ENCODE results near the gene PHC2. TPM values are rescaled to one million over a fixed set of nuclear protein-coding genes. Genes with fewer than 3 reads are reported as not detected.

Gene PHC2
- total and polyA plus RNA-seq, 2 of the 13 experiments (the other 11 are each of a cell fraction or from before 2014, with no cell fraction given): 52.5 to 84.9 TPM

DNA sequence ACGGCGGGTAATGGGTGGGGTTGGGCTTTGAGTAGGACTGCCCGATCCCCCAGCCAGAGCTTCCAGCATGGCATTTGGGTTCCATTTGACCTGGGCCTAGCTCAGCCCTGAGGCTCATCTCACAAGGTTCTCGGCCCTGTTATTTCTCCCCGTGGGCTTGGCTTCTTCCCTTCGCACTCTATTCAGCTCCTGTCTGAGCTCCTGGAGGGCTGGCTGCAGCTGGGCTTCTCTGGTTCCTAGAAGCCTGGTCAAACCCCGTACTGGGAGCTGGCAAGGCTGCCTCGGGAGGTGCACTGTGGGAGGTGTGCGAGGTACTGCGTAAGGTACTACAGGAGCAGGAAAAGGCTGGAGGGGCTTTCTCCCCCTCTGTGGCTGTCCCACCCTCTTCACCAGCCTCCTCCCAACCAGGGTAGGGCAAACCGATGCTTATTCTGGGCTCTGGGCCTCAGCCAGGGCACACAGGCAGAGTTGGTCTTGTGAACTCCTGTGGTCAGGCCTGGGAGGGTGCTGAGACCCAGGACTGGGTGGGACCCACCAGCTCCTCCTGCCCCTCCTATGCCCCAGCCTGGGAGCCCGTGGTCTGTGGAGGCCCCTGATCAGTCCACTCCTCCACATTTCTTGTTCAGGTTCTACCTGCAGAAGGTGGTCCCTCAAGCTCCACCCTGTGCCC lies 110.8 kb downstream of the PHC2 start:
- WGBS (ENCODE audit: low lambda C conversion rate): 53% methylated on average over 9 of the region's 12 CpGs
- no peak for DNase-seq (ENCODE audit: low spot score)
- intact Hi-C loops (cut with micrococcal nuclease; ENCODE audit: unreplicated experiment) (no loop called here), in situ Hi-C loops (cut with HindIII; ENCODE audit: extremely low pct_ligation_motif_present, low pct_unique_long_range_greater_than_20kb) (no loop called here)
- Histone ChIP-seq H2AFZ (ENCODE audit: low read length) (no peak overlapping the region), H3K9ac (ENCODE audit: insufficient read depth, low read depth, low read length) (no peak overlapping the region), H3K9me3 (ENCODE audit: low read length) (no peaks in the 10 kb centered on the region), H3K36me3 (replicated peaks in 1 of 2; ENCODE audit: control insufficient read depth in 1 of 2, insufficient read depth in 2 of 2, low read length in 2 of 2) (peaks cover 16 to 23% of the 10 kb centered on the region in 2 experiments), H3K79me2 (ENCODE audit: insufficient read depth, low read length) (no peaks in the 10 kb centered on the region), H3K27me3 (ENCODE audit: control insufficient read depth in 1 of 2, insufficient read depth in 2 of 2, low read length in 2 of 2) (peaks cover 6 to 33% of the 10 kb centered on the region in 2 experiments; a peak in 4 of 5 replicates), H3K4me3 (replicated peaks in 1 of 3; ENCODE audit: insufficient read depth in 1 of 3, low read depth in 2 of 3, low read length in 3 of 3) (no peak overlapping the region), H3K27ac (ENCODE audit: extremely low read length, insufficient read depth, low read length) (no peak overlapping the region), H4K20me1 (ENCODE audit: insufficient read depth, low read length) (peaks cover 15% of the 10 kb centered on the region; the same call in 1 of the 2 replicates), H3K4me2 (ENCODE audit: low read depth, low read length) (no peak overlapping the region), H3K4me1 (ENCODE audit: insufficient read depth, low read length) (no peaks in the 10 kb centered on the region)
- ChIA-PET CTCF (ENCODE audit: low intra/inter-chr PET ratio, low total read pairs) (no interaction called here), POLR2A (interaction anchor here (1.2 to 1.5 kb wide), 2 partner anchors 18 to 63 kb away, joined by 3 read pairs; no protein-coding TSS in a partner anchor)
- BruUV-seq (replicated peaks): no TSS peak
- no peak for FAIRE-seq
- peak; percentile 44 for ATAC-seq
- no peak for TF ChIP-seq SP1 (IDR thresholded peaks at IDR 0.05)
- TF ChIP-seq SP1 (CRISPR knock-in tag; IDR thresholded peaks at IDR 0.05): no peak
- TF ChIP-seq, protein P1, sequence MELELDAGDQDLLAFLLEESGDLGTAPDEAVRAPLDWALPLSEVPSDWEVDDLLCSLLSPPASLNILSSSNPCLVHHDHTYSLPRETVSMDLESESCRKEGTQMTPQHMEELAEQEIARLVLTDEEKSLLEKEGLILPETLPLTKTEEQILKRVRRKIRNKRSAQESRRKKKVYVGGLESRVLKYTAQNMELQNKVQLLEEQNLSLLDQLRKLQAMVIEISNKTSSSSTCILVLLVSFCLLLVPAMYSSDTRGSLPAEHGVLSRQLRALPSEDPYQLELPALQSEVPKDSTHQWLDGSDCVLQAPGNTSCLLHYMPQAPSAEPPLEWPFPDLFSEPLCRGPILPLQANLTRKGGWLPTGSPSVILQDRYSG (CRISPR knock-in tag; IDR thresholded peaks at IDR 0.05): no peak

- WGBS (ENCODE audit: low lambda C conversion rate): 43% methylated on average over 7 of the region's 9 CpGs
- Histone ChIP-seq H3K27me3 (ENCODE audit: control insufficient read depth in 1 of 2, insufficient read depth in 2 of 2, low read length in 2 of 2) (peaks cover 6 to 33% of the 10 kb centered on the region in 2 experiments; a peak in 4 of 5 replicates), H3K4me1 (ENCODE audit: insufficient read depth, low read length) (peaks cover 5% of the 10 kb centered on the region), H3K9ac (ENCODE audit: insufficient read depth, low read depth, low read length) (no peak overlapping the region), H3K79me2 (ENCODE audit: insufficient read depth, low read length) (no peaks in the 10 kb centered on the region), H2AFZ (ENCODE audit: low read length) (no peak overlapping the region), H3K36me3 (replicated peaks in 1 of 2; ENCODE audit: control insufficient read depth in 1 of 2, insufficient read depth in 2 of 2, low read length in 2 of 2) (peaks cover 12 to 16% of the 10 kb centered on the region in 2 experiments; a peak in 4 of 5 replicates), H3K9me3 (ENCODE audit: low read length) (no peaks in the 10 kb centered on the region), H3K27ac (ENCODE audit: extremely low read length, insufficient read depth, low read length) (no peak overlapping the region), H4K20me1 (ENCODE audit: insufficient read depth, low read length) (peaks cover 15% of the 10 kb centered on the region; the same call in 1 of the 2 replicates), H3K4me3 (replicated peaks in 1 of 3; ENCODE audit: insufficient read depth in 1 of 3, low read depth in 2 of 3, low read length in 3 of 3) (no peak overlapping the region), H3K4me2 (ENCODE audit: low read depth, low read length) (no peak overlapping the region)
- no peak for DNase-seq (ENCODE audit: low spot score)
- BruUV-seq (replicated peaks): no TSS peak
- ChIA-PET CTCF (ENCODE audit: low intra/inter-chr PET ratio, low total read pairs) (no interaction called here), POLR2A (no interaction called here)
- ATAC-seq: peak; percentile 20; the same call in 2 of the 3 replicates
- intact Hi-C loops (cut with micrococcal nuclease; ENCODE audit: unreplicated experiment): no loop called here
- in situ Hi-C loops (cut with HindIII; ENCODE audit: extremely low pct_ligation_motif_present, low pct_unique_long_range_greater_than_20kb): no loop called here
- FAIRE-seq: no peak
- TF ChIP-seq, protein P2, sequence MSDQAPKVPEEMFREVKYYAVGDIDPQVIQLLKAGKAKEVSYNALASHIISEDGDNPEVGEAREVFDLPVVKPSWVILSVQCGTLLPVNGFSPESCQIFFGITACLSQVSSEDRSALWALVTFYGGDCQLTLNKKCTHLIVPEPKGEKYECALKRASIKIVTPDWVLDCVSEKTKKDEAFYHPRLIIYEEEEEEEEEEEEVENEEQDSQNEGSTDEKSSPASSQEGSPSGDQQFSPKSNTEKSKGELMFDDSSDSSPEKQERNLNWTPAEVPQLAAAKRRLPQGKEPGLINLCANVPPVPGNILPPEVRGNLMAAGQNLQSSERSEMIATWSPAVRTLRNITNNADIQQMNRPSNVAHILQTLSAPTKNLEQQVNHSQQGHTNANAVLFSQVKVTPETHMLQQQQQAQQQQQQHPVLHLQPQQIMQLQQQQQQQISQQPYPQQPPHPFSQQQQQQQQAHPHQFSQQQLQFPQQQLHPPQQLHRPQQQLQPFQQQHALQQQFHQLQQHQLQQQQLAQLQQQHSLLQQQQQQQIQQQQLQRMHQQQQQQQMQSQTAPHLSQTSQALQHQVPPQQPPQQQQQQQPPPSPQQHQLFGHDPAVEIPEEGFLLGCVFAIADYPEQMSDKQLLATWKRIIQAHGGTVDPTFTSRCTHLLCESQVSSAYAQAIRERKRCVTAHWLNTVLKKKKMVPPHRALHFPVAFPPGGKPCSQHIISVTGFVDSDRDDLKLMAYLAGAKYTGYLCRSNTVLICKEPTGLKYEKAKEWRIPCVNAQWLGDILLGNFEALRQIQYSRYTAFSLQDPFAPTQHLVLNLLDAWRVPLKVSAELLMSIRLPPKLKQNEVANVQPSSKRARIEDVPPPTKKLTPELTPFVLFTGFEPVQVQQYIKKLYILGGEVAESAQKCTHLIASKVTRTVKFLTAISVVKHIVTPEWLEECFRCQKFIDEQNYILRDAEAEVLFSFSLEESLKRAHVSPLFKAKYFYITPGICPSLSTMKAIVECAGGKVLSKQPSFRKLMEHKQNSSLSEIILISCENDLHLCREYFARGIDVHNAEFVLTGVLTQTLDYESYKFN (CRISPR knock-in tag; conservative IDR thresholded peaks at IDR 0.05): no peak
- TF ChIP-seq ZNF878 (CRISPR knock-in tag; IDR thresholded peaks at IDR 0.05) (no peak), CEBPG (CRISPR knock-in tag; IDR thresholded peaks at IDR 0.05) (no peak), ZNF335 (CRISPR knock-in tag; IDR thresholded peaks at IDR 0.05) (no peak), TERF1 (CRISPR knock-in tag; IDR thresholded peaks at IDR 0.05) (no peak), BRD4 (CRISPR knock-in tag; IDR thresholded peaks at IDR 0.05) (no peak), SRF (IDR thresholded peaks at IDR 0.05; ENCODE audit: low read depth, low read length) (no peak)
- TF ChIP-seq, protein P3, sequence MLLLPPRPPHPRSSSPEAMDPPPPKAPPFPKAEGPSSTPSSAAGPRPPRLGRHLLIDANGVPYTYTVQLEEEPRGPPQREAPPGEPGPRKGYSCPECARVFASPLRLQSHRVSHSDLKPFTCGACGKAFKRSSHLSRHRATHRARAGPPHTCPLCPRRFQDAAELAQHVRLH (CRISPR knock-in tag; IDR thresholded peaks at IDR 0.05; ENCODE audit: borderline replicate concordance, low read depth): no peak
Measured at GRCh38 chr1:33319186-33319948, 111.5 kb downstream of the PHC2 start.

All from HepG2 (cell line).